ENCODE data around the gene AGTR2. TPM values are rescaled to one million over a fixed set of nuclear protein-coding genes. Genes with fewer than 3 reads are reported as not detected.

Gene AGTR2
- total and polyA plus RNA-seq, 2 of the 4 experiments (the other 2 are of a cell fraction), result not detected

DNA sequence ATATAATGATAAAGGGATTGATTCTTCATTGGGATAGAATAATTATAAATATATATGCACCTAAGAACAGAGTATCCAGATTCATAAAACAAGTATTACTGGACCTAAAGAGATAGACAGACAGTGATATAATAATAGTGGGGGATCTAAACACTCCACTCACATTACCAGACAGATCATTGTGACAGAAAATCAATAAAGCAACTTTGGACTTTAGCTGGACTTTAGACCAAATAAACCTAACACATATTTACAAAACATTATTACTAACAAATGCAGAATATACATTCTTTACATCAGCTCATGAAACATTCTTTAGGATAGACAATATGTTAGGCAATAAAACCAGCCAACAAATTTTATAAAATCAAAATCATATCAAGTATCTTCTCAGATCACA, 14.6 kb downstream of the AGTR2 start:
- Histone ChIP-seq H3K27ac (ENCODE audit: insufficient read depth, low read length) (no peak overlapping the region), H3K56ac (ENCODE audit: extremely low read depth, insufficient read depth, low read length) (no peak overlapping the region), H3K9ac (ENCODE audit: low read depth, low read length) (no peak overlapping the region), H2AK9ac (replicated peaks; ENCODE audit: low read depth, low read length, poor library complexity) (no peak overlapping the region), H3K18ac (ENCODE audit: low read depth, low read length) (no peak overlapping the region), H3K4me3 (ENCODE audit: insufficient read depth, low read depth, low read length) (no peak overlapping the region), H3K4me1 (ENCODE audit: control insufficient read depth, insufficient read depth, low read length) (no peaks in the 10 kb centered on the region), H3K9me3 (ENCODE audit: control insufficient read depth, insufficient read depth, low read length) (no peaks in the 10 kb centered on the region), H2BK5ac (ENCODE audit: low read depth, low read length, poor library complexity, severe bottlenecking) (no peak overlapping the region), H2BK120ac (ENCODE audit: low read depth, low read length) (no peak overlapping the region), H3K4ac (ENCODE audit: low read depth, low read length) (no peak overlapping the region), H2AK5ac (ENCODE audit: low read depth, low read length) (no peak overlapping the region), H3K9me1 (ENCODE audit: insufficient read depth, low read length) (no peaks in the 10 kb centered on the region), H3K4me2 (ENCODE audit: low read depth, low read length) (no peak overlapping the region), H3K14ac (replicated peaks; ENCODE audit: low read depth, low read length) (no peak overlapping the region), H3K79me1 (ENCODE audit: low read depth in 1 of 2, low read length in 2 of 2) (no peaks in the 10 kb centered on the region), H2AFZ (replicated peaks; ENCODE audit: low read length, poor library complexity) (no peak overlapping the region), H3K23ac (ENCODE audit: low read depth, low read length) (no peak overlapping the region), H4K20me1 (ENCODE audit: insufficient read depth, low read length) (no peaks in the 10 kb centered on the region), H4K5ac (ENCODE audit: low read depth, low read length) (no peak overlapping the region), H4K8ac (ENCODE audit: low read depth in 2 of 2, low read length in 2 of 2) (no peak overlapping the region), H3K27me3 (ENCODE audit: control insufficient read depth, insufficient read depth, low read length) (no peaks in the 10 kb centered on the region; the same call in 1 of the 2 replicates), H2BK20ac (ENCODE audit: low read depth, low read length) (no peak overlapping the region), H4K91ac (ENCODE audit: insufficient read depth, low read depth, low read length) (no peak overlapping the region), H2BK15ac (ENCODE audit: low read depth, low read length) (no peak overlapping the region), H3K36me3 (ENCODE audit: control insufficient read depth, insufficient read depth, low read length) (no peaks in the 10 kb centered on the region)
- BruUV-seq (replicated peaks), result no TSS peak
- DNase-seq, result no peak
- no peak for ATAC-seq (ENCODE audit: low read depth)
- intact Hi-C loops (cut with micrococcal nuclease) (no loop called here), in situ Hi-C loops (cut with MboI; ENCODE audit: low sequenced_read_pairs) (no loop called here), dilution Hi-C loops (cut with HindIII; ENCODE audit: low sequenced_read_pairs, unreplicated experiment) (no loop called here)
- CTCF ChIA-PET, result no interaction called here
- TF ChIP-seq CHD1 (IDR thresholded peaks at IDR 0.05; ENCODE audit: low read depth, low read length), result no peak
- no peak for TF ChIP-seq BHLHE40 (IDR thresholded peaks at IDR 0.05; ENCODE audit: low read depth, low read length)
- TF ChIP-seq RCOR1 (IDR thresholded peaks at IDR 0.05; ENCODE audit: insufficient replicate concordance, low read length), result no peak
- no peak for TF ChIP-seq MXI1 (IDR thresholded peaks at IDR 0.05; ENCODE audit: borderline replicate concordance, low read depth, low read length)
- TF ChIP-seq SMC3 (IDR thresholded peaks at IDR 0.05; ENCODE audit: low read depth, low read length), result no peak
- TF ChIP-seq CTCF (conservative IDR thresholded peaks at IDR 0.05; ENCODE audit: low read depth, low read length), result no peak
- no peak for TF ChIP-seq NFE2L2 (IDR thresholded peaks at IDR 0.05; ENCODE audit: low read depth, low read length)
- TF ChIP-seq CEBPB (IDR thresholded peaks at IDR 0.05; ENCODE audit: low read depth, low read length), result no peak
- TF ChIP-seq, protein P1, sequence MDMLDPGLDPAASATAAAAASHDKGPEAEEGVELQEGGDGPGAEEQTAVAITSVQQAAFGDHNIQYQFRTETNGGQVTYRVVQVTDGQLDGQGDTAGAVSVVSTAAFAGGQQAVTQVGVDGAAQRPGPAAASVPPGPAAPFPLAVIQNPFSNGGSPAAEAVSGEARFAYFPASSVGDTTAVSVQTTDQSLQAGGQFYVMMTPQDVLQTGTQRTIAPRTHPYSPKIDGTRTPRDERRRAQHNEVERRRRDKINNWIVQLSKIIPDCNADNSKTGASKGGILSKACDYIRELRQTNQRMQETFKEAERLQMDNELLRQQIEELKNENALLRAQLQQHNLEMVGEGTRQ (IDR thresholded peaks at IDR 0.05; ENCODE audit: low read depth, low read length), result no peak
- TF ChIP-seq ELK1 (IDR thresholded peaks at IDR 0.05; ENCODE audit: borderline replicate concordance, low read depth, low read length), result no peak
- no peak for TF ChIP-seq POLR2A (IDR thresholded peaks at IDR 0.05; ENCODE audit: low read depth, low read length)
- no peak for TF ChIP-seq FOS (IDR thresholded peaks at IDR 0.05; ENCODE audit: low read depth, low read length)
- no peak for TF ChIP-seq MAZ (IDR thresholded peaks at IDR 0.05; ENCODE audit: borderline replicate concordance, low read depth, low read length)
- no peak for TF ChIP-seq RAD21 (IDR thresholded peaks at IDR 0.05; ENCODE audit: low read length)
- no peak for TF ChIP-seq MAFK (IDR thresholded peaks at IDR 0.05; ENCODE audit: low read depth, low read length)
- no peak for TF ChIP-seq RFX5 (IDR thresholded peaks at IDR 0.05; ENCODE audit: low read depth, low read length)
- POLR2A ChIA-PET (ENCODE audit: unreplicated experiment), result no interaction called here
